OCI-LY1 (cell line): Measurements from ENCODE around the gene ROCK1.

Experiments
- EZH2 ChIP-seq: fragments of 200-600 bp; sonication (generic), shearing (Covaris generic); IDR thresholded peaks from 2 replicates; pipeline ENCODE4 v1.8.0; 2017; ENCODE audit warnings: borderline replicate concordance, mixed run types, mild to moderate bottlenecking, antibody characterized with exemption, low read length, moderate library complexity, mixed read lengths
- TF ChIP-seq, protein P1 (sequence below): fragments of 200-600 bp; sonication (generic), shearing (Covaris generic); IDR thresholded peaks from 2 replicates; pipeline ENCODE4 v1.5.1; 2017; ENCODE audit warnings: mild to moderate bottlenecking, antibody characterized with exemption, low read length, moderate library complexity, mixed read lengths

DNA sequence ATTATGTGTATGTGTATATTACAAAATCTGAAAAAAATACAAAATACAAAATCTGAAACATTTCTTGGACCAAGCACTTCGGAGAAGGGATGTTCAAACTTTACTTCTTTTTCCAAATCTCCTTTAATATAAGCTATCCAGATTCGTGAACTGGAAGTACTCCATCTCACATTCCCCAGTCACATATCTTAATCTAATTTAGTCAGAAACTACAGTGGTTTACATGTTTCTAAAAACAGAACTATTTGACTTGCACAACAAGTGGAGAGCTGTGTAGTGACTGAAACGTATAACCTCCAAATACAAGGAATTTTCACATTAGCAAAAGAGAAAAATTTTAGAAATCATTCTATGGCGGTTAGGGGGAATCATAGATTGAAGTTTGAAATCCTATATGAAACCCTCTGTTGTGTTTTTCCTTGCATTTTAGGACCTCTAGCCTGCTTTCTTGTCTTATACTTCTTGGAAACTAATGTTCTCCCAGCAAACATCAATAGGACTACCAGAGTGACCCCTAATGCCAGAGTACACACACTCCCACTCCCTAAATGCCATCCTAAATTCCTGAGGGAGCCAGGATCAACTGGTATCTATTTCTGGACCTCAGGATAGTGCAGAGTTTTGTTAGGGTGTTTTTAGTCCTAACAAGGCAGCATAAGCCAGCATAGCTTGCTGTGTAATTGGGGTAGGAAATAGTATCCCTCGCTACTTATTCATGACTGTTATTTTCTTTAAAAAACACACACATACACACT lies 30.2 kb upstream of the ROCK1 start:
- TF ChIP-seq EZH2 = no peak
- TF ChIP-seq, protein P1, sequence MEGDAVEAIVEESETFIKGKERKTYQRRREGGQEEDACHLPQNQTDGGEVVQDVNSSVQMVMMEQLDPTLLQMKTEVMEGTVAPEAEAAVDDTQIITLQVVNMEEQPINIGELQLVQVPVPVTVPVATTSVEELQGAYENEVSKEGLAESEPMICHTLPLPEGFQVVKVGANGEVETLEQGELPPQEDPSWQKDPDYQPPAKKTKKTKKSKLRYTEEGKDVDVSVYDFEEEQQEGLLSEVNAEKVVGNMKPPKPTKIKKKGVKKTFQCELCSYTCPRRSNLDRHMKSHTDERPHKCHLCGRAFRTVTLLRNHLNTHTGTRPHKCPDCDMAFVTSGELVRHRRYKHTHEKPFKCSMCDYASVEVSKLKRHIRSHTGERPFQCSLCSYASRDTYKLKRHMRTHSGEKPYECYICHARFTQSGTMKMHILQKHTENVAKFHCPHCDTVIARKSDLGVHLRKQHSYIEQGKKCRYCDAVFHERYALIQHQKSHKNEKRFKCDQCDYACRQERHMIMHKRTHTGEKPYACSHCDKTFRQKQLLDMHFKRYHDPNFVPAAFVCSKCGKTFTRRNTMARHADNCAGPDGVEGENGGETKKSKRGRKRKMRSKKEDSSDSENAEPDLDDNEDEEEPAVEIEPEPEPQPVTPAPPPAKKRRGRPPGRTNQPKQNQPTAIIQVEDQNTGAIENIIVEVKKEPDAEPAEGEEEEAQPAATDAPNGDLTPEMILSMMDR = no peak
